Mucosa of descending colon (tissue), 3 donors: ENCODE results near the gene PICK1. TPM values are rescaled to one million over a fixed set of nuclear protein-coding genes. Genes with fewer than 3 reads are reported as not detected.

Experiments
- ATAC-seq: fragments of 200-7000 bp; cut with Tn5 transposase; one replicate; pipeline ENCODE4 v1.9.1; 2020; ENCODE audit warnings: mild to moderate bottlenecking, moderate library complexity
- DNase-seq, 3 donors: peaks; one replicate each; pipeline ENCODE4 v3.0.0-alpha.2; 2020
- H3K36me3 ChIP-seq: fragments of 200-600 bp; one replicate; pipeline ENCODE4 v1.8.0; 2021; ENCODE audit warnings: low read depth, mild to moderate bottlenecking
- H3K4me1 ChIP-seq: fragments of 200-600 bp; one replicate; pipeline ENCODE4 v1.8.0; 2021; ENCODE audit warnings: low read depth, mild to moderate bottlenecking
- H3K4me3 ChIP-seq: fragments of 200-600 bp; one replicate; pipeline ENCODE4 v1.8.0; 2021; ENCODE audit warnings: mild to moderate bottlenecking
- H3K9me3 ChIP-seq: fragments of 200-600 bp; one replicate; pipeline ENCODE4 v1.8.0; 2021; ENCODE audit warnings: mild to moderate bottlenecking
- intact Hi-C, 2 donors: fragments of 100-400 bp; cut with DNase I in 1 of 2; cut with micrococcal nuclease in 1 of 2; formaldehyde crosslinking; loops; one replicate each; pipeline versions ENCODE4 v1.11.0 to v1.11.1; 2022; cut with DNase I, micrococcal nuclease
- total RNA-seq, 3 donors: library from RNA; stranded (reverse); fragmentation: NEBNext Ultra II Directional in 2 of 3; extraction: Animal tissue kit (Norgen Biotek cat#: 25700) in 2 of 3; gene quantifications; one replicate each; pipeline versions ENCODE4 v1.2.1 to v1.2.4, GENCODE V29; 2021 to 2023
- TF ChIP-seq, protein P1 (sequence below): fragments of 200-600 bp; IDR thresholded peaks from one replicate; pipeline ENCODE4 v1.8.0; 2022; ENCODE audit warnings: antibody characterized with exemption, mild to moderate bottlenecking
- donor health status: DM: no; HTN: no; CAD: no; lungs with moderate emphysema.
- donor health status: DM: no; HTN: no; CAD: no.
- donor health status: DM: no; HTN: yes; CAD: no.

PICK1 gene
- total RNA-seq, 3 donors from 2014 or later, result 30.9 to 40.7 (median 37.9) TPM

- no peaks in the 10 kb centered on the region for H3K36me3 ChIP-seq
- ATAC-seq (no peak), DNase-seq (no peak)
- intact Hi-C loops, result no loop called here
- TF ChIP-seq, protein P1, sequence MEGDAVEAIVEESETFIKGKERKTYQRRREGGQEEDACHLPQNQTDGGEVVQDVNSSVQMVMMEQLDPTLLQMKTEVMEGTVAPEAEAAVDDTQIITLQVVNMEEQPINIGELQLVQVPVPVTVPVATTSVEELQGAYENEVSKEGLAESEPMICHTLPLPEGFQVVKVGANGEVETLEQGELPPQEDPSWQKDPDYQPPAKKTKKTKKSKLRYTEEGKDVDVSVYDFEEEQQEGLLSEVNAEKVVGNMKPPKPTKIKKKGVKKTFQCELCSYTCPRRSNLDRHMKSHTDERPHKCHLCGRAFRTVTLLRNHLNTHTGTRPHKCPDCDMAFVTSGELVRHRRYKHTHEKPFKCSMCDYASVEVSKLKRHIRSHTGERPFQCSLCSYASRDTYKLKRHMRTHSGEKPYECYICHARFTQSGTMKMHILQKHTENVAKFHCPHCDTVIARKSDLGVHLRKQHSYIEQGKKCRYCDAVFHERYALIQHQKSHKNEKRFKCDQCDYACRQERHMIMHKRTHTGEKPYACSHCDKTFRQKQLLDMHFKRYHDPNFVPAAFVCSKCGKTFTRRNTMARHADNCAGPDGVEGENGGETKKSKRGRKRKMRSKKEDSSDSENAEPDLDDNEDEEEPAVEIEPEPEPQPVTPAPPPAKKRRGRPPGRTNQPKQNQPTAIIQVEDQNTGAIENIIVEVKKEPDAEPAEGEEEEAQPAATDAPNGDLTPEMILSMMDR, result no peak
- no peaks in the 10 kb centered on the region for H3K4me1 ChIP-seq
- H3K9me3 ChIP-seq, result no peaks in the 10 kb centered on the region
- H3K4me3 ChIP-seq, result no peak overlapping the region
Measured at GRCh38 chr22:38122616-38123015, 65.4 kb downstream of the PICK1 start.

- no peak for DNase-seq
- ATAC-seq, result no peak
- intact Hi-C loops, result no loop called here
- TF ChIP-seq, protein P1, result no peak
- Histone ChIP-seq H3K9me3 (no peaks in the 10 kb centered on the region), H3K4me3 (no peak overlapping the region), H3K36me3 (no peaks in the 10 kb centered on the region), H3K4me1 (no peaks in the 10 kb centered on the region)
Measured at GRCh38 chr22:38124236-38124974, 67.2 kb downstream of the PICK1 start.

- Histone ChIP-seq H3K36me3 (no peaks in the 10 kb centered on the region), H3K4me3 (no peak overlapping the region), H3K9me3 (no peaks in the 10 kb centered on the region), H3K4me1 (no peaks in the 10 kb centered on the region)
- intact Hi-C loops, result no loop called here
- no peak for ATAC-seq
- TF ChIP-seq, protein P1, result no peak
- DNase-seq, result no peak
Measured at GRCh38 chr22:38125038-38125610, 67.9 kb downstream of the PICK1 start.

Other genes with a start within 250 kb of the PICK1 start
- gene GCAT, start 249.5 kb upstream of the PICK1 start, total RNA-seq, result 10 to 100 TPM in 2 of 3 donors, 1 to 10 TPM in 1; 9.2 to 15.6 (median 13.6) TPM
- gene GALR3, start 234.0 kb upstream of the PICK1 start, total RNA-seq, result not detected
- gene ANKRD54, start 213.1 kb upstream of the PICK1 start, total RNA-seq, result 10 to 100 TPM; 18.2 to 36.7 (median 28.1) TPM
- 100 to 1,000 TPM; 365 to 477 (median 414) TPM for gene EIF3L, start 208.0 kb upstream of the PICK1 start, total RNA-seq
- 100 to 1,000 TPM in 1 of 3 donors, 10 to 100 TPM in 2; 26.1 to 100 (median 28.6) TPM for gene MICALL1, start 151.1 kb upstream of the PICK1 start, total RNA-seq
- gene C22orf23, start 103.8 kb upstream of the PICK1 start, total RNA-seq, result not detected
- 10 to 100 TPM; 54.4 to 69.3 (median 61.3) TPM for gene POLR2F, start 103.7 kb upstream of the PICK1 start, total RNA-seq
- gene SOX10, start 72.8 kb upstream of the PICK1 start, total RNA-seq, result 10 to 100 TPM in 1 of 3 donors, 1 to 10 TPM in 1, under 1 TPM in 1; 0.46 to 21.2 (median 1.7) TPM
- gene SLC16A8, start 26.8 kb downstream of the PICK1 start, total RNA-seq, result not detected
- 10 to 100 TPM; 33.9 to 92.3 (median 63.7) TPM for gene BAIAP2L2, start 53.3 kb downstream of the PICK1 start, total RNA-seq
- gene PLA2G6, start 124.4 kb downstream of the PICK1 start, total RNA-seq, result 10 to 100 TPM; 28.5 to 38.7 (median 35.9) TPM
- 10 to 100 TPM; 16.7 to 26.5 (median 25.6) TPM for gene MAFF, start 144.6 kb downstream of the PICK1 start, total RNA-seq
- 10 to 100 TPM; 35.9 to 63.1 (median 38.2) TPM for gene TMEM184B, start 215.6 kb downstream of the PICK1 start, total RNA-seq